Pancreas (tissue), 10 donors: Measurements from ENCODE around the gene OPRM1. TPM values are rescaled to one million over a fixed set of nuclear protein-coding genes. Genes with fewer than 3 reads are reported as not detected.

Experiments used
- ATAC-seq, 4 donors: fragments of 200-7000 bp; cut with Tn5 transposase; one replicate each; pipeline versions ENCODE4 v1.8.0 to v1.9.1; 2020; ENCODE audit warnings: mild to moderate bottlenecking in 4 of 4, moderate library complexity in 4 of 4
- DNase-seq, 6 donors: peaks; one replicate each; pipeline ENCODE4 v3.0.0-alpha.2; 2020
- FAIRE-seq: peaks from 2 replicates; lab custom pipeline; 2012; peaks lifted over from hg19 to GRCh38; lab: Jason Lieb, UNC
- H3K27ac ChIP-seq, 4 donors: fragments of 200-600 bp; sonication (generic); 1 replicate in 3 of 4; 2 replicates in 1 of 4; pipeline versions ENCODE4 v1.5.0 to v1.8.0; 2020
- H3K27me3 ChIP-seq, 4 donors: fragments of 200-600 bp; one replicate each; pipeline ENCODE4 v1.8.0; 2021
- H3K36me3 ChIP-seq, 3 donors: fragments of 200-600 bp; sonication (generic) in 1 of 3; one replicate each; pipeline versions ENCODE4 v1.5.0 to v1.8.0; 2020 to 2021
- H3K4me1 ChIP-seq, 3 donors: fragments of 200-600 bp; one replicate each; pipeline ENCODE4 v1.8.0; 2021
- H3K4me3 ChIP-seq, 4 donors: fragments of 200-600 bp; sonication (generic) in 2 of 4; one replicate each; pipeline versions ENCODE4 v1.5.0 to v1.8.0; 2020 to 2021
- H3K9me3 ChIP-seq, 4 donors: fragments of 200-600 bp; one replicate each; pipeline ENCODE4 v1.8.0; 2021
- CTCF ChIP-seq, 4 donors: fragments of 200-600 bp; sonication (generic) in 3 of 4; IDR thresholded peaks; one replicate each; pipeline versions ENCODE4 v1.5.0 to v1.8.0; 2021; ENCODE audit warnings: antibody characterized with exemption in 4 of 4
- WGBS, 2 donors: extraction: QIAGEN DNeasy Blood & Tissue Kit; methylation state at CpG; one replicate each; pipeline ENCODE4 v1.1.7; 2013; 5-methylcytosine and 5-hydroxymethylcytosine counted together
- intact Hi-C, 3 donors: fragments of 100-400 bp; cut with DNase I; formaldehyde crosslinking; loops; one replicate each; pipeline versions ENCODE4 v1.11.1 to v1.14.2; 2022
- polyA plus RNA-seq, 2 donors: library from polyadenylated mRNA; stranded (reverse); fragments of 200-250 nt; gene quantifications; one replicate each; pipeline ENCODE4 v1.2.3, GENCODE V29; 2013
- total RNA-seq, 6 donors: library from RNA; stranded (reverse); fragmentation: NEBNext Ultra II Directional in 4 of 6; extraction: Animal tissue kit (Norgen Biotek cat#: 25700) in 4 of 6; gene quantifications; one replicate each; pipeline versions ENCODE4 v1.2.1 to v1.2.4, GENCODE V29; 2021 to 2023
- donor health status: healthy with polysubstance abuse.
- donor health status: DM: no; HTN: no; CAD: no; lungs with moderate emphysema.
- donor health status: DM: no; HTN: no; CAD: no.
- donor health status: control.
- donor health status: control.
- donor health status: Bipolar disorder and iron deficiency.
- donor health status: DM: yes; HTN: yes; CAD: no.
- donor health status: DM: no; HTN: no; CAD: no.
- donor health status: DM: no; HTN: no; CAD: no.
- donor health status: DM: yes; HTN: yes; CAD: no.

The OPRM1 gene
- total and polyA plus RNA-seq, 8 donors = 0.05 TPM; not detected in 7

GRCh38 chr6:154058963-154059680 is 20.1 kb downstream of the OPRM1 start:
- H3K4me3 ChIP-seq = no peak overlapping the region
- WGBS, 2 donors = 68 to 74% methylated on average over 4 of the region's 4 CpGs
- no peaks in the 10 kb centered on the region for H3K36me3 ChIP-seq
- H3K27ac ChIP-seq = no peak overlapping the region
- DNase-seq (no peak), ATAC-seq (no peak), FAIRE-seq (no peak)
- no peaks in the 10 kb centered on the region for H3K9me3 ChIP-seq
- intact Hi-C loops = no loop called here
- no peaks in the 10 kb centered on the region for H3K27me3 ChIP-seq
- no peak for TF ChIP-seq CTCF (IDR thresholded peaks at IDR 0.05)
- H3K4me1 ChIP-seq = peaks cover 0 to 9% (median 0%) of the 10 kb centered on the region in 3 donors

DNA sequence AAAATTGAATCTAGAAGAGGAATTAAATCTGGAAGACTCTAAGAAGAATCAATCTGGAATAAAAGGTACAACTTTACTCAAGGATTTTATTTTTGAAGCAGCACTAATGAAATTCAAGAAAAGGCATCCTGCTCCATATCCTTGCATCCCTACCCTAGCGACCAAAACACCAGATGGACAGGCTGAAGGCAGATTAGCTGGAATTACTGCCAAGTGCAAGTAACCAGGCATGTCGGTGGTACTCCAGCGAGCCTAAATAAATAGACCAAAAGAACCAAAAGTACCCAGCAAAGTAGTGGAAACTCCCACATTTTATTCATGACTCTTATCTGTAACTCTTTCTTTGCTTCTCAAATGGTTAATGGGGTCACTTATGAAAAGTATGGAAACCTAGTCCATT is 21.0 kb downstream of the OPRM1 start:
- H3K36me3 ChIP-seq = no peaks in the 10 kb centered on the region
- intact Hi-C loops = no loop called here
- H3K27ac ChIP-seq = no peak overlapping the region
- no peaks in the 10 kb centered on the region for H3K9me3 ChIP-seq
- FAIRE-seq (no peak), ATAC-seq (no peak), DNase-seq (no peak)
- H3K4me3 ChIP-seq = no peak overlapping the region
- peaks cover 0 to 9% (median 0%) of the 10 kb centered on the region in 3 donors for H3K4me1 ChIP-seq
- TF ChIP-seq CTCF (IDR thresholded peaks at IDR 0.05) = no peak
- 87% methylated on average over 3 of the region's 3 CpGs for WGBS, 2 donors
- no peaks in the 10 kb centered on the region for H3K27me3 ChIP-seq

GRCh38 chr6:154070041-154070440 is 31.0 kb downstream of the OPRM1 start:
- no peak for DNase-seq
- Histone ChIP-seq H3K4me3 (no peak overlapping the region), H3K4me1 (no peaks in the 10 kb centered on the region), H3K9me3 (no peaks in the 10 kb centered on the region), H3K36me3 (no peaks in the 10 kb centered on the region), H3K27me3 (no peaks in the 10 kb centered on the region), H3K27ac (no peak overlapping the region)
- intact Hi-C loops = no loop called here
- WGBS, 2 donors = 79 to 90% methylated on average over 2 of the region's 2 CpGs
- no peak for ATAC-seq
- FAIRE-seq = no peak
- no peak for TF ChIP-seq CTCF (IDR thresholded peaks at IDR 0.05)

- H3K9me3 ChIP-seq = no peaks in the 10 kb centered on the region
- intact Hi-C loops = no loop called here
- WGBS, 2 donors = 76 to 85% methylated on average over 1 of the region's 1 CpG
- H3K4me3 ChIP-seq = no peak overlapping the region
- H3K4me1 ChIP-seq = no peaks in the 10 kb centered on the region
- no peak for FAIRE-seq
- DNase-seq = no peak
- no peak overlapping the region for H3K27ac ChIP-seq
- ATAC-seq = no peak
- no peaks in the 10 kb centered on the region for H3K27me3 ChIP-seq
- no peaks in the 10 kb centered on the region for H3K36me3 ChIP-seq
- TF ChIP-seq CTCF (IDR thresholded peaks at IDR 0.05) = no peak
Observed at GRCh38 chr6:154070657-154071056, 31.6 kb downstream of the OPRM1 start.

- Histone ChIP-seq H3K9me3 (no peaks in the 10 kb centered on the region), H3K27me3 (no peaks in the 10 kb centered on the region), H3K4me1 (no peaks in the 10 kb centered on the region), H3K36me3 (no peaks in the 10 kb centered on the region), H3K27ac (no peak overlapping the region), H3K4me3 (no peak overlapping the region)
- no peak for ATAC-seq
- no peak for TF ChIP-seq CTCF (IDR thresholded peaks at IDR 0.05)
- no peak for DNase-seq
- intact Hi-C loops = no loop called here
- FAIRE-seq = no peak
- 56 to 82% methylated on average over 1 of the region's 1 CpG for WGBS, 2 donors
Observed at GRCh38 chr6:154071236-154071635, 32.2 kb downstream of the OPRM1 start.
